Measurements from ENCODE around the gene CEP72. TPM values are rescaled to one million over a fixed set of nuclear protein-coding genes. Genes with fewer than 3 reads are reported as not detected.

CEP72 gene
- total RNA-seq, 2 donors from 2014 or later, result 3.8 to 21.0 TPM

- TF ChIP-seq CTCF (IDR thresholded peaks at IDR 0.05), result no peak
- Histone ChIP-seq H3K27ac (no peak overlapping the region), H3K9ac (ENCODE audit: low read depth in 2 of 2, low read length in 2 of 2) (no peak overlapping the region), H3K27me3 (no peaks in the 10 kb centered on the region), H3K4me3 (no peak overlapping the region), H3K9me3 (no peaks in the 10 kb centered on the region), H3K36me3 (no peaks in the 10 kb centered on the region), H3K4me1 (no peaks in the 10 kb centered on the region)
- DNase-seq, result no peak
- intact Hi-C loops (cut with DNase I), result no loop called here
These were observed 43.9 kb upstream of the CEP72 start for GRCh38 chr5:568061-568781.

GRCh38 chr5:568809-569208, 43.3 kb upstream of the CEP72 start:
- Histone ChIP-seq H3K4me1 (no peaks in the 10 kb centered on the region), H3K27ac (no peak overlapping the region), H3K9ac (ENCODE audit: low read depth in 2 of 2, low read length in 2 of 2) (no peak overlapping the region), H3K27me3 (peaks cover under 1% of the 10 kb centered on the region), H3K36me3 (no peaks in the 10 kb centered on the region), H3K4me3 (no peak overlapping the region), H3K9me3 (no peaks in the 10 kb centered on the region)
- no peak for DNase-seq
- intact Hi-C loops (cut with DNase I), result no loop called here
- no peak for TF ChIP-seq CTCF (IDR thresholded peaks at IDR 0.05)

- Histone ChIP-seq H3K27ac (no peak overlapping the region), H3K27me3 (peaks cover 3% of the 10 kb centered on the region), H3K9me3 (no peaks in the 10 kb centered on the region), H3K4me3 (no peak overlapping the region), H3K9ac (ENCODE audit: low read depth in 2 of 2, low read length in 2 of 2) (no peak overlapping the region), H3K36me3 (no peaks in the 10 kb centered on the region), H3K4me1 (no peaks in the 10 kb centered on the region)
- intact Hi-C loops (cut with DNase I), result no loop called here
- no peak for TF ChIP-seq CTCF (IDR thresholded peaks at IDR 0.05)
- DNase-seq, result no peak
These were observed 42.7 kb upstream of the CEP72 start for GRCh38 chr5:569358-569867.

- peaks cover 3% of the 10 kb centered on the region for H3K27me3 ChIP-seq
- H3K4me3 ChIP-seq, result no peak overlapping the region
- no peak for TF ChIP-seq CTCF (IDR thresholded peaks at IDR 0.05)
- no peak for DNase-seq
- no peaks in the 10 kb centered on the region for H3K9me3 ChIP-seq
- no peaks in the 10 kb centered on the region for H3K36me3 ChIP-seq
- H3K9ac ChIP-seq (ENCODE audit: low read depth in 2 of 2, low read length in 2 of 2), result no peak overlapping the region
- H3K27ac ChIP-seq, result no peak overlapping the region
- no peaks in the 10 kb centered on the region for H3K4me1 ChIP-seq
- intact Hi-C loops (cut with DNase I), result no loop called here
These were observed 42.2 kb upstream of the CEP72 start for GRCh38 chr5:569868-570361.

- DNase-seq, result no peak
- Histone ChIP-seq H3K9me3 (no peaks in the 10 kb centered on the region), H3K4me1 (no peaks in the 10 kb centered on the region), H3K27me3 (peaks cover 3% of the 10 kb centered on the region), H3K36me3 (no peaks in the 10 kb centered on the region), H3K9ac (ENCODE audit: low read depth in 2 of 2, low read length in 2 of 2) (no peak overlapping the region), H3K27ac (no peak overlapping the region), H3K4me3 (no peak overlapping the region)
- TF ChIP-seq CTCF (IDR thresholded peaks at IDR 0.05), result no peak
- intact Hi-C loops (cut with DNase I), result no loop called here
These were observed 41.7 kb upstream of the CEP72 start for GRCh38 chr5:570446-570845.
